HG02642 (cell line): Measurements from ENCODE around the gene PPWD1.
"Not testable (repeated sequence)": the region's sequence is repeated elsewhere in the genome, so short reads cannot be mapped to it uniquely, and the experiment has no call there.

ENCODE experiments used
- ATAC-seq: cut with Tn5 transposase; IDR thresholded peaks from one replicate; pipeline ENCODE4 v1.9.1; 2021; ENCODE audit warnings: mild to moderate bottlenecking; ENCODE audit not compliant: unreplicated experiment, poor library complexity

PPWD1 gene

GRCh38 chr5:65621961-65622360 lies 58.9 kb downstream of the PPWD1 start:
- ATAC-seq = not testable (repeated sequence)

GRCh38 chr5:65623482-65623881 lies 60.4 kb downstream of the PPWD1 start:
- ATAC-seq = no peak

GRCh38 chr5:65624025-65624570 lies 61.0 kb downstream of the PPWD1 start, which contains the start of gene TRIM23:
Gene TRIM23 (minus strand): TSS chr5:65624333. CDS start chr5:65624274, 59 bp downstream.
- peak; percentile 97 for ATAC-seq

DNA sequence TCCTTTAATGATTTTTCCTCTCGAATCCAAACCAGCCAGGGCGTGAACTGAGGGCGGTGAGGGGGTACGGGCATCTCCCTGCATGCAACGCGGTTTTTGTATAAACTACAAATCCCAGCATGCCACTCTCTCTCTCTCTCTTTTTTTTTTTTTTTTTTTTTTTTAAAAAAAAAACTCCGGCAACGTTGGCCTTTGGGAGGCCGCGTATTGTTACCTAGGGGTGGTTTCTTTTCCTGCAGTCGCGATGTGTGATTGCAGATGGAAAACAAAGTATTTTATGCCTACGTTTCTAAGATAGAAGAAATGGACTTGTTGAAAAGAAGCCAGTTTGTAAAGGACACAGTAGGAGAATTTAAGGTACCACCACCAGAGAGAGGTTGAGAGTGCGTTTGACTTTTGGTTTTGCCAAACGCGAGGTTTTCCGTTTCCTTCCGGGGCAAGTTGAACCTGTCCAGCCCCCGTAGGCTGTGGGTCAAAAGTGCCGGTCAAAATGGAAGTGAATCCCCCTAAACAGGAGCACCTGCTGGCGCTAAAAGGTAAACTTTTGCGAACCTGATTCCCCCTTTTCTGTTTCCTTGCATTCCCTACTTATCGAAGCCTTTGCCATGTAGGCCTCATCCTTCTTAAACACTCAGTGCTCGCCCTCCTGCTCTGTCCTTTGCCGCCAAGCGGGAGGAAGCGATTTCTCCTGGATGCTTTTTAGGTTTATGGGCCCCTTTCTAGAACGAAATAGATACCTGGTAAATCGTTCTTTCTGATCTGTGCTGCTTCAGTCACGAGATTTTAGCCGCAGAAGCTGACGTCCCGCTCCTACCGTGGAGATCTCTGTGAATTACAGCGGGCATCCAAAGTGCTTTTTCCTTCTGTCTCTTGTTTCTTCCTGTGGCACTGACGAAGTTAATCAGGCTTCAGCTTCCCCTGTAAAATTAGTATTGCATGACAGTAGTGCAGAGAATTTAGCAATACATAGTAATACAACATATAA lies 61.8 kb downstream of the PPWD1 start, which contains the start of the genes SHLD3 and TRAPPC13:
TSS of gene SHLD3 (plus strand) at position 457 of the 985 bp plus-strand sequence. CDS start 4,561 bp downstream, outside the sequence.
TSS of gene TRAPPC13 (plus strand) at position 457 of the 985 bp plus-strand sequence. CDS start at position 491, 34 bp downstream.
- ATAC-seq = peak; percentile 79

DNA sequence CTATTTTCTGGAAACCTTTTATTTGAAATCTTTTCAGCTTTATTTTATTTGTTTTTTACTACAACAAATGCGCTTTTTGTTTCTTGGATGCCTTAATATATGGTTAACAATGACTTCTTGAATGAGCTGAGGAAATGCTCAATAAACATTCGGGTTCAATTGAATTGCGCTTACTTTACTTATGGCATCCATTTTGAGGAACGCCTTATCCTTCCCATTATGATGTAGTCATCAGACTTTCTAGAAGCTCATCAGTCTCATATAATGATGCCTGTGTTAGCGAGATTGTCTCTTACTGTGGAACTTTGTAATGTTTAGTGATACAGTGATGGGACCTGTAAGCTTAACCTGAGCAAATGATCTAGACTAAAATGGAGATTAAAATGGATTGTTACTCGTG lies 62.6 kb downstream of the PPWD1 start:
- ATAC-seq = no peak

DNA sequence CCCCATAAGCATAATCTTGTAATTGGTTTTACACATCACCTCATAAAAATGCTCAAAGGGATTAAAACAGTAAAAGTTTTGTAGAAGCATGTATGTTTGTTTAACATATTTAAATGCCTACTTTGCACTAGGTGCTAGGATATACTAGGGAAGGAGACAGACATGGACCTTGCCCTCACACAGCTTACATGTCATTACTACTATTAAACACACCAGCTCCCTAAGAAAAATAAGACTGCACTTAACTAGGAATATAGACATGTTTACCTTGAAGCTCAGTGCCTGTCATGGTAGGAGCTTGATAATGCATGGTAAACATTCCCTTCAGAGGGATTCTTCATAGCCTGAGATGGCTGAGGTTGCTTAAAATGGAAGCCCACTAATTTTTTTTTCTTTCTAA lies 67.9 kb downstream of the PPWD1 start:
- no peak for ATAC-seq
